Raji (cell line): ENCODE data around the gene TMEM132C.

Experiments
- POLR2A ChIP-seq: IDR thresholded peaks from 2 replicates; pipeline ENCODE4 v1.6.1; 2011; ENCODE audit warnings: low read depth, low read length, control low read depth; ENCODE audit not compliant: insufficient read depth

The TMEM132C gene

DNA sequence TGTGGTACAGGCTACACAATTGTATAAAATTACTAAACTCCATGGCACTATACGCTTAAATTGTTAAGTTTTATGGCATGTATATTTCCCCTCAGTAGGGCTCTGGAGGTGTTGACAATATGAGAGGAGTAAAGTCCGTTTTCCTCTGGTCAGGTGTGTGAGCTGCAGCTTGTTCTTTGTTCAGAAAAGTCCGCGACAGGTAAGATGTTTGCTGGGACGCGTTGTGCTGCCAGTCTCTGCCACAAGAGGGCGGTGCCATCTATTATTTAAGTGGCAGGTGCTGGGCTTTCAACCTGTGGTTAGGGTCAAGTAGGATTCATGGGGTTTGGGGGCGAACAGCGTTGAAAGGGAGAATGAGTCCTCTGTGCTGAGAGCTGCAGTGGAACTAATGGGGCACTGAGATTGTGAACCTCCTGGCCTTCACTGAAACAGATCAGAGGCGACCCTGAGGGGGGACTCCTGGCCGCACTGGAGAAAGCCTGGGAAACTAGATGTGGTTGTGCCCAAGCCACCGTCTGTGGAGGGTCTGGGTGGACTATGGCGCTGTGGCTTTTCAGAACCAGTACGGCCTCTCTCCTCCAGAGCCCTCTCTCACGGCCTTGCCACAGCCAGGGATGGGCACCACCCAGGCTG lies 377.8 kb downstream of the TMEM132C start:
- no peak for TF ChIP-seq POLR2A

DNA sequence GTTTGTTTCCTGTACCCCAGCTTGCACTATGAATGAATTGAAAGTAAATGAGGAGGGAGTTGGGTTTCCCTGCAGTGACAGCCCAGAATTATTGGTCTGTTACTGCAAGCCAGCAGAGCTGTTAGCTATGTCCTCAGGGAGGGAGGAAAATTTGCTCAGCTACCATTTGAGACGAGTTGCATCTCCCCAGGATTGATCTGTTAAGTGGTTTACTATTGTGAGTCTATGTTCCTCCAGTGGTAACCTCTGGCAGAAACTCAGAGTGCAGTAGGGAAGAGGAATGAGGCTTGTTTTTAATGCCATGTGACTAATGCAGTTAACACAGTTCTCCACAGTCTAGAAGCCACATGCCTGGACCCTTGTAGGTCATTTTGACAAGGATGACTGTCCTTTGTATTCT lies 382.9 kb downstream of the TMEM132C start:
- TF ChIP-seq POLR2A = no peak

DNA sequence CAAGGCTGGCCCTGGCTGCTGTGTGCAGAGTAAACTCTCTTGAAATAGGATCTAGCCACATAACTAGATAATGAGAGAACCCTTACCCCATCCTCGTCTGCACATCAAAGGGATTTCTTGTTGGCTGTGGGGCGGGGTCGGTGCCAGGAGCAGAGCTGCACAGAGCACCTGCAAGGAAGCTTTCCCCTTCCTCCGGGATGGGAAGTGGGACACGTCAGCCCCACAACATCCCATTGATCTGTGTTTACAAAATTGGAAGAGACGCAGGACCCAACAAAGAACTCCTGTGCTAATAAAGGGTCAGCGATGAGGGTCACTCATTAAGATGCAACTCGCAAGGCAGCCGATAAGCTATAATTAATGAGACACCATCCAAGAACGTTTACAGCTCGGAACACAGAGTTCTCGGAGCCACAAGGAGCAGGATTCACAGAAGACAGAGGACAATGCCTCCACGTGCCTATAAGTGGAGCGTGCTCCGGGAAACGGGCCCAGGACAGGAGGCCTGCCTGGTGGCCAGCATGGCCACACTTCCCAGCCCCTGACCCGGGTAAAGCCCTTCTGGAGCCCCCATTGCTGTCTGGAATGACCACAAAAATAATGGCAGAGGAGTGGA lies 385.3 kb downstream of the TMEM132C start:
- no peak for TF ChIP-seq POLR2A

DNA sequence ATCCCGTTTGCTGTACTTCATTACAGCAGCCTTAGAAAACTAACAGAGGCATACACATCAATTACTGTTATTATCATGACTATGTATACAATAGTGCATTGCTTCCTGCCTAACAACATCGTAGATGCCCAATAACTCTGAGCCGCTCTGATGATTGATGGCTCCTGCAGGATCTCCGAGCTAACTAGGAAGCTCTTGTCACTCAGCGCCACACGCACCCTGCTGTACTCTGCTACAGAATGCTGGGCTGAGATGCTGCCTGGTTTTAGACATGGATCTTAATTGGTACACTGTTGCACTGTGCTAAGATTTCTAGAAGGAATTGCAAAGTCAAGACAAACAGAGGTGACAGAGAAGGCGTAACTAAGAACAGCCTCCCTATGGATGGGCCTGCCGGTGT lies 387.5 kb downstream of the TMEM132C start:
- no peak for TF ChIP-seq POLR2A

DNA sequence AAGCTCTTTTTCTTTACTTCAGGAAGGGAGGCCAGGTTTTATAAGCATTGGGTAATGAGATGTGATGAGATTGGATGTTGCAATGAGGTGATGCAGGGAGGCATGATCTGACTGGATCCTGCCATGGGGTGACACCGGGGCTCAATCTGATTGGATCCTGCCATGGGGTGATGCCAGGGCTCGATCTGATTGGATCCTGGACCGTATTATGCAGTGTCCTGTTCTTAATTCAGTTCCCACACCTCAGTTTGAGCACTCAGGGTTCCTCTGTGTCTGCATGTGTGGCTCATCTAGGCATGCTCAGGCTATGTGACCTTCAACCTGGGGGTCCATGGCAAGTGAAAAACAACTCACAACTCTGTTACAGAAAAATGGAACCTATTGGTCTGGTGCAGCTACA lies 390.4 kb downstream of the TMEM132C start:
- no peak for TF ChIP-seq POLR2A

DNA sequence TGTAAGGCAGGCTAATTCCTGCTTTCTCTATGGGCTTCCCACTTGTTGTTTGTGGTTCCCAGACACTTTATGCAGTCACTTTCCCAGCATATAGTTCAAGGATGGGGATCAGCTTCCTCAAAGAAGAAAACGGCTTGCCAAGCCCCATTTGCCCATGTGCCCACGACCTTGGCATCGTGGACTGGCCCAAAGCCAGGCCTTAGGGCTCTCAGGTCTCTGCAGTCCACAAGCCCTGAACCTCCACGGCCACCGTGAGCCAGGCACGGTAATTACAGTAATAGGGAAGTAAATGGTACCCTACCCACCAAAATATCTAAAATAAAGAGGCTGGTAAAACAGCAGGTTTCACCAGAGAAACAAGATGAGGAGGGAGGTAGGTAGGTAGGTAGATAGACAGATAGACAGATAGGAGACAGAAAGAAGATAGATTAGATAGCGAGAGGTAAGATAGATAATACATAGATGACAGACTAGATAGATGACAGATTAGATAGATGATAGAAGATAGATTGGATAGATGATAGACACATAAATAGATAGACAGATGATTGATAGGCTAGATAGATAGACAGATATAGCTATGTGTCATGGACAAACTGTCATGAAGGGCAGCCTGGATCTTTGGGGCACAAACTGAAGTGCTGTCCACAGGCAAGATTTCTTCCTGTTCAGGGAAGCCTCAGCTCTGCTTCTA lies 393.7 kb downstream of the TMEM132C start:
- TF ChIP-seq POLR2A = no peak

DNA sequence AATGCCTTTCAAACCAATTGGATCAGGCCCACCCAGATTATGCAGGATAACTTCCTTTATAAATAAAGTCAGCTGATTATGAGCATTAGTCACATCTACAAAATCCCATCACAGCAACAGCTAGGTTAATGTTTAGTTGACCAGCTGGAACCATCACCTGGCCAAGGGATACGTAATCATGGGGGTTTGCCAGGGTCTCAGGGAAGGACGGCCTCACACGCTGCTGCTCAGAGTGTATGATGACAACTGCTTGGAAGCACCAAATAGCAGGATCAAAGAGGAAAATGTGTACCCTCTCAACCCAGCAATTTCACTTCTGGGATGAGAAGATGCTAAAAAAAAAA lies 394.2 kb downstream of the TMEM132C start:
- TF ChIP-seq POLR2A = no peak

DNA sequence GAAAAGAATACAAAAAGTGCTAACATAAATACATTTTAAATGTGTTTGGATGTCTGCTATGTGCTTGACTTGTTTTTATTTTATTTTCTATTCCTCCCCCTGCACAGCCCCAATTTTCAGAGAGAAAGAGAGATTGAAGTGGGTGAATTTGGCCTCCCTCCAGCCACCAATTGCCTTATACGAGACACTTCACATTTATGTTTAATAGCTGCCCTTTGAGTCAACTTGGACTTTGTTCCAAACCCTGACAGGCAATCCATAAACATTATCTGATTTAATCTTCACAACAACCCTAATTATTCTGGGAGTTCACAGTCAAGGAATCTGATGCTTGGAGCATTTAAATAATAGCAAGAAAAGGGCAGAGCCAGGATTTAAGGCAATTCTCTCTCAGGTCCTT lies 395.1 kb downstream of the TMEM132C start:
- TF ChIP-seq POLR2A = no peak

DNA sequence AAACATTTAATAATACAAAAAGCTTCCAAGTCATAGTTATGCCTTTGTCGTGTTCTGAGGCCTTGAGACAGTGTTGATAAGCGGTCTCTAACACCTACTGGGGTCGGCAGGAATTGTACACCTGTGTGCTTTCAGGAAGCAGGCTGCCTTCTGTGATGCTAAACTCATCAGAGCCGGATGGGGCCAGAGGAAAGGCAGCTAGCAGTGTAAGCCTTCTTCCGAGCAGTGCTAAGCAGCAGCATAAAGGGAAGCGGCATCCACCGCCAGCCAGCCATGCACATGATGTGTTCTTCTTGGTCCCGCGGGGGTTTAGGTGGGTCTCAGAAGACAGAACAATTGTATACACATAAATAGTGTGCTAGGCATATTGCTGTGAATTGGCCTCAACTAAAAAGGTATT lies 397.5 kb downstream of the TMEM132C start:
- TF ChIP-seq POLR2A = no peak

DNA sequence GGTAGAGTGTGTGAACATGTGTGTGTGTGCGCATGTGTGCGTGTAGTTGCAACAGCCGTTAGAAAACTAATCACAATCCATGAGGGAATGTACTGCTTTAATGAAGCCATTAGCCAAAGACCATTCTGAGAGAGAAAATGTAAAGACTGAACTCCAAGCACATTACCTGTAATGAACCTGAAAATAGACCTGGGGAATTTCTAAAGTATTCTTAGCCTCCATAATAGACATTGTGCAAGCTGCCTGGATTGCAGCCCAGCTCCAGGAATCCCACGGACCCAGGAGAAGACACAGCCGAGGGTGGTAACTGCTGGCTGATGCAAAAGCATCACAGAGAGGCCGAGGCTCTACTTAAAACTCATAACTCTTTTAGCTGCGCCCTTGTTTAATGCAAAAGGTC lies 400.2 kb downstream of the TMEM132C start:
- TF ChIP-seq POLR2A = no peak

DNA sequence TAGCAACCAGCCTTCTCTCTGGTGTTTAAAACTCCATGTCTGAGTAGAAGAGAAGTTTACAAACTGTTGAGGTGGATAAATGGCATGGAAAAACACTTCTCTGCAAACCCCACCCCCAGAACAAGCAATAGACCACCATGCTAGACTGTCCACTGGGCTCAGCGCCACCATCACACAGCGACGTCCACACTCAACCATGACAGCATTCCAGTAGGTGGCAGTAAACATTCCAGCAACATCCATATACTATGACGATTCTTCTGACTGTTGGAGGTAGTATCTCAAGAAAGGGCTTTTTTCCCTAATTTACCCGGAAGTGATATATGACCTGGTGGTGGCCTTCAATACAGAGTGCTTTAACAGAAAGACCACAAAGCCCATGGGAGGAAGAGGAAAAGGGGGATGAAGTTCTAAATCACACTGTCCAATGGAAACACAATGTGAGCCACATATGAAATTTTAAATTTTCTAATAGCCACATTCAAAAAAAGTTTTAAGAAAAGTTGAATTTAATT lies 404.6 kb downstream of the TMEM132C start:
- TF ChIP-seq POLR2A = no peak

DNA sequence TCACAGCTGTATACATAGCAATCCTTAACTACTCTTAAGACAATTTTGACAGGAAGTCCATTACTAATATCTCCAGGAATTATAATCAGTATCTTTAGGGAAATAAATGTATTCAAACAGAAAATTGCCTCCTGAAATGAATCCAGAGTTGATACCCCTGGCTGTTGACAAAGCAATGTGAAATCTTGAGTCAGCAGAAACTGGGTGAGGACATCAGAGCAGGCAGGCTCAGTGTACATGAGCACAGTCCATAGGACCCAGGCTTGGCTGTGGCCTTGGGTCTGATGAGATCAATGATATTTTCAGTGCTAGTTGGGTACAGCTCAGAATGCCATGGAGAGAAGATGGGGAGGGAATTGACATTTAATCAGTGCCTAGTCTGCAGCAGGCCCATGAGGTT lies 405.5 kb downstream of the TMEM132C start:
- TF ChIP-seq POLR2A = no peak

DNA sequence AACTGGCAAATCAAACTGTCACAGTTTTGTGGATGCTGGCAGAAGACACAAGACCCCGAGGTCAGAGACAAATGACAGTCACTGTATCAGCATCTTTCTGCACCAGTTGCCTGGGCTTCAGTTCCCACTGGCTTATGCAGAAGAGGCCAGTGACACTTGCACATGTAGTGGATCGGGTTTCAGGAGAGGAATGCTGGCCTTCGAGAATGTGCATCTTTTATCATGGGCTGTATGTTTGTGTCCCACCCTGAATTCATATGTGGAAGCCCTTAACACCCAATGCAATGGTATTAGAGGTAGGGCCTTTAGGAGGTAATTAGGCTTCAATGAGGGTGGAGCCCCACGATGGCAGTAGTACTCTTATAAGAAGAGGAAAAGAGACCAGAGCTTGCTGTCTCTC lies 405.9 kb downstream of the TMEM132C start:
- no peak for TF ChIP-seq POLR2A

DNA sequence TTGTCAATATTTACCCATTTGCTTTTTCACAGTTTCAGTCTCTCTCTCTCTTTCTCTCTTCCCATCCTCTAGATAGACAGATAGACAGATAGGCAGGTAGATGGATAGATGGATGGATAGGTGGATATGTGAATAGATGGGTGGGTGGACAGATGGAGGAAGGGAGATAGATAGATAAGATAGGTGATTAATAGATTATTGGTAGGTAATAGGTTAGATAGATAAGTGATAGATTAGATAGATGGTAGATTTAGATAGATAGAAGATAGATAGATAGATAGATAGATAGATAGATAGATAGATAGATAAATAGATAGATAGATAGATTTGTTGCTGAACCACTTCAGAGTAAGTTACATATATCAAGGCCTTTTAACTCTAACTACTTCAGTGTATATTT lies 408.6 kb downstream of the TMEM132C start:
- no peak for TF ChIP-seq POLR2A

DNA sequence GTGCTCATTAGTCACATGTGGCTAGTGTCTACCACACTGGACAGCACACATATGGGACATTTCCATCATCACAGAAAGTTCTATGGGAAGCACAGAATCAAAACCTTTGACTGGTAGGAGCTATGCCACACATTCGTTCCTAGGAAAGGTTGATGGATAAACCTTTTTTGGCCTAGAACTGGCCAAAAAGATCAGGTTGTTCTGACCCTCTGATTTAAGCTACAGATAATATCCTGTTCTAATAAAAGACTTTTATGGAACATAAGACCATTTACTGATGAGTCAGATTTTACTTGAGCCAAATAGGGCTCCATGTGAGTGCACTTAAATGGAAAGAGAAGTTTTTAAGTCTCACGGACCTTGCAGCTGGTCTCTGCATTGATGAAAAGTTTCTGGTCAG lies 413.6 kb downstream of the TMEM132C start:
- TF ChIP-seq POLR2A = no peak

DNA sequence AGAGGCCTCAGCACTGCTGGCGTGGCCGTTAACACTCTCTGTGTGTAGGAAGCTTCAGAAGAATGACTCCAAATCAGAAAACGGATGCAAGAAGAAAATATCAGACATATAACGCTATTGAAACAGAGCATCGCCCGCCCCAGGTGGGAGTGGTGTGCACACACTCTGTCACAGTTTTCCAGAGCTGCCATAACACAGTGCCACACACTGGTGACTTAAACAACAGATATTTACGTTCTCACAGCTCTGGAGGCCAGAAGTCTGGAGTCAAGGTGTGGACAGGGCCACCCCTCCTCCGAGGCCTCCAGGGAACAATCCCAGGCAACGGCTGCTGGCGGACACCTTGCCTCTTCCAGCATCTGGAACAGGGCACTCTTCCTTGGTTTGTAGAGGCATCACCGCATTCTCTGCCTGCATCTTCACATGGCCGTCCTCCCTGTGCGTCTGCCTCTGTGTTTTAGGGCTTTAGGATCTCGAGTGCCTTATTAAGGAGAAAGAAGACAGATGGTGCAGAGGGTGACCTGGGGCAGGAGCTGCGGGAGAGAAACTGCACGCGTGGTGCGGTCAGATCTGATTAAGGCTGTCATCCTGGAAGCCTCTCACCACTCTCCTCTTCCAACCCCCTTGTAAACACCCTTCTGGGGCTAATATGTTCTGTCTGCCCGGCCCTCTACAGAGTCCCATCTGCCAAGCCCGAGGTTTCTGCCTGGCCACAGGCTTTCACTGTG lies 415.7 kb downstream of the TMEM132C start:
- TF ChIP-seq POLR2A = no peak
